NCI-H1930 (cell line): ENCODE results near the gene BRCA1.
"Not testable (repeated sequence)": the region's sequence is repeated elsewhere in the genome, so short reads cannot be mapped to it uniquely, and the experiment has no call there.

Experiments used
- DNase-seq, 2 experiments: peaks; one replicate each; lab custom pipeline; 2025; lab: John Stamatoyannopoulos, UW

BRCA1 gene

DNA sequence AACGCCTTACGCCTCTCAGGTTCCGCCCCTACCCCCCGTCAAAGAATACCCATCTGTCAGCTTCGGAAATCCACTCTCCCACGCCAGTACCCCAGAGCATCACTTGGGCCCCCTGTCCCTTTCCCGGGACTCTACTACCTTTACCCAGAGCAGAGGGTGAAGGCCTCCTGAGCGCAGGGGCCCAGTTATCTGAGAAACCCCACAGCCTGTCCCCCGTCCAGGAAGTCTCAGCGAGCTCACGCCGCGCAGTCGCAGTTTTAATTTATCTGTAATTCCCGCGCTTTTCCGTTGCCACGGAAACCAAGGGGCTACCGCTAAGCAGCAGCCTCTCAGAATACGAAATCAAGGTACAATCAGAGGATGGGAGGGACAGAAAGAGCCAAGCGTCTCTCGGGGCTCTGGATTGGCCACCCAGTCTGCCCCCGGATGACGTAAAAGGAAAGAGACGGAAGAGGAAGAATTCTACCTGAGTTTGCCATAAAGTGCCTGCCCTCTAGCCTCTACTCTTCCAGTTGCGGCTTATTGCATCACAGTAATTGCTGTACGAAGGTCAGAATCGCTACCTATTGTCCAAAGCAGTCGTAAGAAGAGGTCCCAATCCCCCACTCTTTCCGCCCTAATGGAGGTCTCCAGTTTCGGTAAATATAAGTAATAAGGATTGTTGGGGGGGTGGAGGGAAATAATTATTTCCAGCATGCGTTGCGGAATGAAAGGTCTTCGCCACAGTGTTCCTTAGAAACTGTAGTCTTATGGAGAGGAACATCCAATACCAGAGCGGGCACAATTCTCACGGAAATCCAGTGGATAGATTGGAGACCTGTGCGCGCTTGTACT lies at the start of gene BRCA1:
TSS of gene BRCA1 (minus strand) at position 232 of the 834 bp plus-strand sequence. CDS start 1,268 bp downstream, outside the sequence.
- DNase-seq = peak; percentile 97 to 99

DNA sequence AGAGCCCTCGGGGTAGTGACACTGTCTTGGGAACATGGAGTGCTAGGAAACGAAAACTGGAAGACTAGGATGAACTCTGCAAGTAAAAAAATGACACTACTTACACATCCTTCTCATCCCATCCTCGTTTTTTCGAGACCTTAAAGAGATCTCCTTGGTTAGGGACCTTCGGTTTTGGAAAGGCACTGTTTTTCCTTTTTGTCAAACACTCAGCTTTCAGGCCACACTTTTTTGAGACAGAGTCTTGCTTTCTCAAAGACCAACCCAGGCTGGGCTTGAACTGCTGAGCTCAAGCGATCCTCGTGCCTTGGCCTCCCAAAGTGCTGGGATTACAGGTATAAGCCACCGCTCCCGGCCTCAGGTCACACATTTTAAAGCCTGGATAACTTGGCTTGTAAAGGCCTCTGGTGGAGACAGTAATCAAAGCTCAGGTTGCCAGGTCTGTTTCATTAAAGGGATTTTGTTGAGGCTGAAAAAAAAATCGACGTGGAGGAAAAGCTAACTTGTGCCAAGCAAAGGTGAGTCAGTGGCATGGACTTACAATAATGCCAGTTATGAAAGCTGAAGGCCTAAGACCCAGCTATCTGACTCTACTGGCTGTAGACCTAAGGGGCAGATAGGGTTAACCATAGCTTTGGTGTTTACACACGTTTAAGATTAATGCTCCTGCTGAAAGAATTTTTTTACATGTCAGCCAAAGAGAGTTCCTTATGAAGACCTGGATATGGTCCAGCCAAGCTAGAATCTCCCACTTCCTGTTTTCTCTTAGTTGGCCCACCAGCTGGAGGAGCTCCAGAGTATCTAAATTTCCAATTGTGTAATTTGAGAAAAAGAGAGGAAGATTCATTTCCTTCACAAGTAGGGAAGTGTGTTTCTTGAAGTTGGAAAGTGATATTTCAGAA lies 46.7 kb upstream of the BRCA1 start:
- peak in 1 of 2 experiments; percentile 5 for DNase-seq

GRCh38 chr17:43170766-43171585 lies 45.8 kb upstream of the BRCA1 start, which contains the start of gene NBR1:
TSS of gene NBR1 (plus strand) at chr17:43171214. CDS start at chr17:43175800, 4,586 bp downstream.
- DNase-seq = peak; percentile 97

DNA sequence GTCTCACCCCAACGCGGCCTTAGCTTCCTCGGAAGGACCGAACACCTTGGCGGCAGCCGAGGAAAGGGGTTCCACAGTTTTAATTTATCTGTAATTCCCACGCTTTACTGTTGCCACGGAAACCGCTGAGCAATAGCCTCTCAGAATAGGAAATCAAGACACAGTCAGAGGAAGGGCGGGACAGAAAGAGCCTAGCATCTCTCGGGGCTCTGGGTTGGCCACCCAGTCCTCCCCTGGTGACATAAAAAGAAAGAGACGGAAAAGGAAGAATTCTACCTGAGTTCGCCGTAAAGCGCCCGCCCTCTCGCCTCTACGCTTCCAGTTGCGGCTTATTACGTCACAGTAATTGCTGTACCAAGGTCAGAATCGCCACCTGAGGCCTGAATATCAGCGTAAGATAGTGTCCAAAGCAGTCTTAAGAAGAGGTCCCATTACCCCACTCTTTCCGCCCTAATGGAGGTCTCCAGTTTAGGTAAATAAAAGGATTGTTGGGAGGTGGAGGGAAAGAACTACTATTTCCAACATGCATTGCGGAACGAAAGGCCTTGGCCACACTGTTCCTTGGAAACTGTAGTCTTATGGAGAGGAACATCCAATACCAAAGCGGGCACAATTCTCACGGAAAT lies 45.1 kb upstream of the BRCA1 start:
- DNase-seq = peak; percentile 91 to 93

DNA sequence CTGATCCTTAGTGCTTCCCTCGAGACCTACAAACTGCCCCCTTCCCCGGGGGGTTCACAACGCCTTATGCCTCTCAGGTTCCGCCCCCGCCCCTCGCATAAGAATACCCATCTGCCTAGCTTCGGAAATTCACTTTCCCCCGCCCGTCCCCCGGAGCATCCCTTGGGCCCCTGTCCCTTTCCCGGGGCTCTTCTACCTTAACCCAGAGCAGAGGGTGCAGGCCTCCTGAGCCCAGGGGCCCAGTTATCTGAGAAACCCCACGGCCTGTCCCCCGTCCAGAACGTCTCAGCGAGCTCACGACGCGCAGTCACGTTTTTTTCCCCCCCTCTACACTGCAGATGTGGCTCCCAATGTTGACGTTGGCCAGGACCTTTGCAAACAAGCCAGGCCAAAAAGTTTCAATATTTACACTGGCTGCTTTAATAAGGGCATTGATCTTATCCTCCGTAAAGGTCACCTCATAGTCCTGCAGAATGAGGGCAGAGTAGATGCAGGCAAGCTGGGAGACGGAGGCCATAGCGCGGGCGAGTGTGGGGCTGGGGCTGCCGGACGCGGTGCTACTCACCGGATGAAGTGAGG lies 44.5 kb upstream of the BRCA1 start:
- DNase-seq = peak in 1 of 2 experiments; percentile 25

GRCh38 chr17:43165971-43166370 lies 40.8 kb upstream of the BRCA1 start:
- DNase-seq = not testable (repeated sequence)

DNA sequence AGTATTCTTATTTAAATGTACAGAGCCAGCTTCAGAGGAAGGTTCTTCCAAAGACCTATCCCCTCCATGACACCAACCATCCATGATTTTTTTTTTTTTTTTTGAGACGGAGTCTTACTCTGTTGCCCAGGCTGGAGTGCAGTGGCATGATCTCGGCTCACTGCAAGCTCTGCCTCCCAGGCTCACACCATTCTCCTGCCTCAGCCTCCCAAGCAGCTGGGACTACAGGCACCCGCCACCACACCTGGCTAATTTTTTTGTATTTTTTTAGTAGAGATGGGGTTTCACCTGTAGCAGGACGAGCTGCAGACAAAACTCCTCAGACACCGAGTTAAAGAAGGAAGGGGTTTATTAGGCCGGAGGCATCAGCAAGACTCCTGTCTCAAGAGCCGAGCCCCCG lies 34.8 kb upstream of the BRCA1 start:
- not testable (repeated sequence) for DNase-seq

DNA sequence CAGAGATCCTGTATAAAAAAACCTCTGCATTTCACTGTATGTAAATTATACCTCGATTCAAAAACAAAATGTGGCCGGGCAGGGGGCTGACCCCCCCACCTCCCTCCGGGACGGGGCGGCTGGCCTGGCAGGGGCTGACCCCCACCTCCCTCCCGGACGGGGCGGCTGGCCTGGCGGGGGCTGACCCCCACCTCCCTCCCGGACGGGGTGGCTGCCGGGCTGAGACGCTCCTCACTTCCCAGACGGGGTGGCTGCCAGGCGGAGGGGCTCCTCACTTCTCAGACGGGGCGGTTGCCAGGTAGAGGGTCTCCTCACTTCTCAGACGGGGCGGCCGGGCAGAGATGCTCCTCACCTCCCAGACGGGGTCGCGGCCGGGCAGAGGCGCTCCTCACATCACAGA lies 34.1 kb upstream of the BRCA1 start:
- not testable (repeated sequence) for DNase-seq

DNA sequence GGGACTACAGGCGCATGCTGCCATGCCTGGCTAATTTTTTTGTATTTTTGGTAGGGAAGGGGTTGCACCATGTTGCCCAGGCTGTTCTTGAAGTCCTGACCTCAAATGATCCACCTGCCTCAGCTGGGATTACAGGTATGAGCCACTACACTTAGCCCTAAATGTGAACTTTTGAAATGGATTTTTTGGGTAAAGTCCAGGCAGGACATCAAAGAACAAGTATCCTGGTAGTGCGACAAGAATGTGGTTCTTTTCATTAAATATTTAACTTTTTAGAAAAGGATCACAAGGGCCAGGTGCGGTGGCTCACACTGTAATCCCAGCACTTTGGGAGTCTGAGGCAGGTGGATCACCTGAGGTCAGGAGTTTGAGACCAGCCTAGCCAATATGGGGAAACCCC lies 30.5 kb upstream of the BRCA1 start:
- DNase-seq = no peak

- not testable (repeated sequence) for DNase-seq
These were observed 28.2 kb upstream of the BRCA1 start for GRCh38 chr17:43153197-43153835.

DNA sequence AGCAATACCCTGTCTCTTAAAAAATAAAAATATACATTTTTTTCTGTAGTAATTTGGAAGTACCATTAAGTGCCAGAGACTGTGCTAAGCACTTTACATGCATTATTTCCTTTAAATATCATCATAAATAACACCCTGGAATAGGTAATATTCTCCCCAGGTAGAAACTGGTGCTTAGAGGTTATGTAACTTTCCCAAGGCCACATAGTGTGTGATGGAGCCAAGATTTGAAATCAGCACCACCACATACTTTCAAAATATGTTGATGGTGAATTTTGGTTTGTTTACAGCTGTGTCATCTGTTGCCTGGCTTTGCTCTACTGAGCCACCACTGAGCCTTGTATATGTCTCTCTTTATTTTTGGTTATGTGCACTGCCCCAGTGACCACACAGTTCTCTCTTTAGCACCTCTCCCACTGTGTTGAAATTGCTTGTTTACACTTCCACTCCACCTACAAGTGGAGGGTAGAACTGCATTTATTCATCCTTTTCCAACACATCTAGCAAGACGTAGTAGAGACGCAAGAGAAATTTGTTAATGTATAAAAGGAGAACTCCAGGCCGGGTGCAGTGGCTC lies 26.8 kb upstream of the BRCA1 start:
- no peak for DNase-seq

GRCh38 chr17:43146649-43147048 lies 21.5 kb upstream of the BRCA1 start:
- DNase-seq = no peak

- no peak for DNase-seq
These were observed 18.0 kb upstream of the BRCA1 start for GRCh38 chr17:43143201-43143600.

- DNase-seq = no peak
These were observed 17.0 kb upstream of the BRCA1 start for GRCh38 chr17:43142153-43142552.

DNA sequence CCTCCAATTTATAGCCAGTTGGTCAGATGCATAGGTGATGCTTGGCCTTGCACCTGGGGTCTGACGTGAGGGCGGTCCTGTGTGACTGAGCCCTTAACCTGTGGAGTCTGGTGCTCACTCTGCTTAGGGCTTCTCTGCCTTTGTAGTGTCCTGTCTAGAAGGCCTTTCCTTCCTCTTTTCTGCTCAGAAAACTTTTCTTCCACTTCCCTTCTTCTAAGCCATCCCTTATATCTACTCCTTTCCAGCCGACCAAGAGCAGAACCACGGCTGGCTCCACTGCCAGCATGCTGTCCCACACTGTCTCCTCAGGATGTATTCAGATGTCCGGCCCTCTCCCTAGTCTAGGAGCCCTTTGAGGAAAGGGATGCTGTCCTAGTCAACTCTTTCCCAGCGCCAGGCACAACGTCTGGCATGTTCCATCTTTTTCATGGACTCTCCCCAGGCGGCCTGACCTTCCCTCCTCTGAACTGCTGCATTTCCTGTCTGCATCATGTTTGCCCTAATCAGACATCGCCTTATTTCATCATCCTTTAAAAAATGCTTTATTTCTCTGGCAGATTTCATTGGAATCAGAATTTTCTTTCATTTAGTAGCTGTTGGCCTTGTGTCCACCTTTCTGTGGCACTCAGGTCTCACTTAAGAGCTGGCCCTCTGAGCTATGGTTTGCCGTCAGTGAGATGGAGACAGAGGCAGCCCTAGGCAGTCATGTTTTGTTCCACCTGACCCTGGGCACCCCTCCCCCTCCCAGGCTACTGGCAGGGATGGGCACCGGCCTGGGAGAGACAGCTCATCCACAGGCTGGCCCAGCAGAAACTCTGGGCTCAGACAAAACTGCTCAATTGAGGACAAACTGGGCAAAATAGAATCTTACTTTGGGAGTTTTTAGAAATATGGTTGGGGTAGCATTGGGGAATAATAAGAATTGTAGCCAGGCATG lies 15.5 kb upstream of the BRCA1 start:
- DNase-seq = no peak

DNA sequence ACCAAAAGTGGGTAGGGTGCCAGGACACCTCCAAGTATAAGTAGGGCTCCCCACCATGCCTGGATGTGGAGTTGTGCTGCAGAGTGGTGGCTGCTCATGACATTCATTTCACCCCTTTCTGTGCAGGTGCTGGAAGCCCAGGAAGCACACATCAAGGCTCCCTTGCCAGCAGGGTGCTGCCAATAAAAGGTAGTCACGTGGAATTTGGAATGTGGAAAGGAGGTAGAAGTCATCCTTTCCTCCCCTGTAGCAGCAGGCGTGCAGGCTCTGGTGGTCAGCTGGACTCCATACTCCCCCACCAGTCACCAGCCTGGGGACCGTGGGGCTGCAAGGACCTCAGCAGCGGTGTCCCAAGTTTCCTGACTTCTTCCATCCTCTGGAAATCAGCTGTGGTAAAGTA lies 13.4 kb upstream of the BRCA1 start:
- DNase-seq = not testable (repeated sequence)

- not testable (repeated sequence) for DNase-seq
These were observed 11.4 kb upstream of the BRCA1 start for GRCh38 chr17:43136574-43136973.

GRCh38 chr17:43135454-43135819 lies 10.3 kb upstream of the BRCA1 start:
- no peak for DNase-seq
